GM12878 (cell line): Measurements from ENCODE around the gene SPATA2. TPM values are rescaled to one million over a fixed set of nuclear protein-coding genes. Genes with fewer than 3 reads are reported as not detected.

Source experiments
- ATAC-seq: fragments of 200-7000 bp; cut with Tn5 transposase; 3 replicates; pipeline ENCODE4 v1.9.1; 2020; ENCODE audit warnings: mild to moderate bottlenecking, moderate library complexity
- BruUV-seq: library from RNA; stranded (reverse); fragments of 400-500 nt; replicated peaks from 2 replicates; lab custom pipeline; 2021; lab: Mats Ljungman, UMichigan
- CTCF ChIA-PET: fragments of 300-600 bp; sonication (Branson Sonifier 250); formaldehyde crosslinking; extraction: SDS; loops from one replicate; lab custom pipeline; 2021; ENCODE audit warnings: inconsistent platforms; lab: Yijun Ruan, JAX
- POLR2A ChIA-PET: fragments of 350-600 bp; formaldehyde crosslinking; extraction: SDS; loops from one replicate; lab custom pipeline; 2021; ENCODE audit warnings: inconsistent platforms; lab: Charles Lee
- RAD21 ChIA-PET: fragments of 300-600 bp; sonication (Branson Sonifier 250); formaldehyde crosslinking; loops from one replicate; lab custom pipeline; 2023; ENCODE audit warnings: antibody characterized with exemption; ENCODE audit not compliant: unreplicated experiment; lab: Charles Lee
- SMC1A ChIA-PET: fragments of 300-600 bp; sonication (Branson Sonifier 250); formaldehyde crosslinking; loops from one replicate; lab custom pipeline; 2023; ENCODE audit not compliant: unreplicated experiment, uncharacterized antibody; lab: Charles Lee
- DNase-seq: peaks from one replicate; pipeline ENCODE4 v3.0.0-alpha.2; 2011; ENCODE audit warnings: low read depth, low spot score
- FAIRE-seq: peaks from 3 replicates; lab custom pipeline; 2011; peaks lifted over from hg19 to GRCh38; lab: Jason Lieb, UNC
- H2AFZ ChIP-seq: 2 replicates; pipeline ENCODE4 v1.6.0; 2011; ENCODE audit warnings: low read depth, low read length, control low read depth; ENCODE audit not compliant: control insufficient read depth
- H3K27ac ChIP-seq: 2 replicates; pipeline ENCODE4 v1.5.1; 2011; ENCODE audit warnings: control low read depth; ENCODE audit not compliant: control insufficient read depth, insufficient read depth
- H3K27me3 ChIP-seq, 2 experiments: replicated peaks in 1 of 2; 2 replicates each; pipeline versions ENCODE4 v1.6.0 to v1.6.1; 2011; ENCODE audit warnings: low read length in 1 of 2; ENCODE audit not compliant: control insufficient read depth in 2 of 2, insufficient read depth in 2 of 2
- H3K36me3 ChIP-seq, 2 experiments: 2 replicates each; pipeline ENCODE4 v1.5.1; 2011; ENCODE audit warnings: low read length in 1 of 2; ENCODE audit not compliant: control insufficient read depth in 2 of 2, insufficient read depth in 2 of 2
- H3K4me1 ChIP-seq: 2 replicates; pipeline ENCODE4 v1.6.1; 2011; ENCODE audit warnings: mild to moderate bottlenecking, low read length, moderate library complexity, mixed read lengths; ENCODE audit not compliant: control insufficient read depth, insufficient read depth
- H3K4me2 ChIP-seq: 2 replicates; pipeline ENCODE4 v1.6.0; 2011; ENCODE audit warnings: control low read depth; ENCODE audit not compliant: control insufficient read depth, insufficient read depth
- H3K4me3 ChIP-seq: fragments of 200-600 bp; sonication (generic); 2 replicates; pipeline ENCODE4 v1.5.1; 2016
- H3K79me2 ChIP-seq: 2 replicates; pipeline ENCODE4 v1.6.0; 2011; ENCODE audit warnings: low read length; ENCODE audit not compliant: control insufficient read depth, insufficient read depth
- H3K9ac ChIP-seq: 2 replicates; pipeline ENCODE4 v1.8.0; 2011; ENCODE audit warnings: low read length, control low read depth, mixed read lengths; ENCODE audit not compliant: control insufficient read depth, insufficient read depth
- H3K9me3 ChIP-seq: replicated peaks from 3 replicates; pipeline ENCODE4 v1.5.1; 2011; ENCODE audit warnings: mild to moderate bottlenecking, low read length; ENCODE audit not compliant: control insufficient read depth, insufficient read depth
- H4K20me1 ChIP-seq: 2 replicates; pipeline ENCODE4 v1.6.0; 2011; ENCODE audit not compliant: control insufficient read depth, insufficient read depth
- EGR1 ChIP-seq, 2 experiments: IDR thresholded peaks; 1 replicate in 1 of 2; 2 replicates in 1 of 2; pipeline ENCODE4 v1.6.1; 2011 to 2012; ENCODE audit warnings: low read depth in 2 of 2, low read length in 2 of 2, borderline replicate concordance in 1 of 2, mild to moderate bottlenecking in 1 of 2, moderate library complexity in 1 of 2
- IRF4 ChIP-seq: IDR thresholded peaks from 2 replicates; pipeline ENCODE4 v1.6.1; 2011; ENCODE audit warnings: low read depth, low read length
- MXI1 ChIP-seq: fragments of 150-350 bp; IDR thresholded peaks from 2 replicates; pipeline ENCODE4 v1.6.1; 2011; ENCODE audit warnings: low read depth, mild to moderate bottlenecking, inconsistent platforms, low read length, improper control_type of control experiment
- NFYA ChIP-seq: IDR thresholded peaks from 2 replicates; pipeline ENCODE4 v1.6.1; 2011; ENCODE audit warnings: low read depth, mild to moderate bottlenecking, low read length, improper control_type of control experiment, borderline replicate concordance
- POLR2A ChIP-seq: IDR thresholded peaks from 2 replicates; pipeline ENCODE4 v1.6.1; 2011; ENCODE audit warnings: low read depth, mild to moderate bottlenecking, low read length
- SREBF2 ChIP-seq: IDR thresholded peaks from 2 replicates; pipeline ENCODE4 v1.6.1; 2012; ENCODE audit warnings: mild to moderate bottlenecking, low read length
- TAF1 ChIP-seq: IDR thresholded peaks from 2 replicates; pipeline ENCODE4 v1.6.1; 2011; ENCODE audit warnings: mild to moderate bottlenecking, low read depth, low read length, borderline replicate concordance
- ZNF687 ChIP-seq: fragments of 450-650 bp; IDR thresholded peaks from 2 replicates; pipeline ENCODE4 v1.6.1; 2017; ENCODE audit warnings: mild to moderate bottlenecking, moderate library complexity
- WGBS: methylation state at CpG from one replicate; pipeline ENCODE4 v1.1.6; 2016; ENCODE audit warnings: low lambda C conversion rate; ENCODE audit not compliant: insufficient replicate concordance, insufficient coverage; ENCODE audit errors: missing lambda C conversion rate; 5-methylcytosine and 5-hydroxymethylcytosine counted together
- in situ Hi-C: fragments of 300-500 bp; cut with MboI; formaldehyde crosslinking; loops from 9 replicates; pipeline ENCODE4 v1.14.3; 2018; ENCODE audit warnings: mixed read lengths
- intact Hi-C: fragments of 100-400 bp; cut with micrococcal nuclease; formaldehyde crosslinking; loops from one replicate; pipeline ENCODE4 v1.14.2; 2022; ENCODE audit not compliant: unreplicated experiment
- polyA plus RNA-seq, 11 experiments: library from polyadenylated mRNA; depleted of rRNA in 4 of 11; unstranded in 6 of 11; stranded (reverse) in 5 of 11; fragments of >200 nt; fragmentation: Nextera tagmentation in 4 of 11; fragmentation: Illumina TruSeq in 1 of 11; extraction: Ambion mirVana in 4 of 11; extraction: Trizol in 1 of 11; gene quantifications; 1 replicate in 1 of 11; 2 replicates in 10 of 11; pipeline versions ENCODE4 v1.2.1 to v1.2.3, GENCODE V29; 2011 to 2016; ENCODE audit warnings: inconsistent platforms in 2 of 11, missing spikeins in 2 of 11, low read depth in 1 of 11
- total RNA-seq, 4 experiments: library from RNA; depleted of rRNA in 3 of 4; stranded (reverse); fragments of >200 nt in 3 of 4; fragmentation: Illumina TruSeq in 1 of 4; extraction: Trizol in 1 of 4; gene quantifications; 2 replicates each; pipeline versions ENCODE4 v1.2.1 to v1.2.3, GENCODE V29; 2013 to 2021

The SPATA2 gene
- total and polyA plus RNA-seq, 10 of the 15 experiments (the other 5 are each of a cell fraction or from before 2014, with no cell fraction given), result 0.93 to 11.7 (median 5.6) TPM

DNA sequence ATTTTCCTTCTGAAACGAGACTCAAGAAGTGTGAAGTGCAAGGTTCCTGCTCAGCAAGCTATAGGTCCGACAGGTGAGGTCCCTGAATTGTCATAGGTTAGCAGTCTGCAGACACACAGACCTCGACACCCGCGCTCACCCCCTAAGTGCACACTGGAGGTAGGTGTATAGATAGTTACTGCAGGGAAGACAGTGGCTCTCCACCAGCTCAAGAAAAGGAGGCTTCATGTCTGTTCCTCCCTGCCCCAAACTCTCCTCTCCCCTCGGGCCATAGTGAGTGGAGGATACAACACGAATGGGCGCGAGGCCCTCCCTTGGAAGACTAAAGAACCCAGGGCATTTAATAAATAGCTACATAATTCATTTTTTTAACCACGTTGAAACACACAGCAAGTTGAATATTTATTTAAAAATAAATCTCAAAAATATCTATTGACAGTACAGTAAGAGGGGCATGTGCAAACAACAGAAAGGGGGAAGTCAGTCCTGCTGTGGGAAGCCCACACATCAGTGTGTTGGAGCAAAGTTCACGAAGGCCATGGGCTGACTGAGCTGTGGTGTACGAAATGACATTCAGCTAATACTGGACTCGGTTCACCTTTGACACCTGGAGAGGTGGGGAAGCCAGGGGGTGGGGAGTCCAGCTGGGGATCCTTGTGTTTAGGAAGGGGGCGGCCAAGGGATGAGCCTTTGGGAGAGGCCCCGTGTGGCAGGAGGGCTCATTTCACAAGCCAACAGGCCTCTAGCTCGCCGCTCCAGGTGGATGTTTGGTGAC is 10.7 kb downstream of the SPATA2 start:
- ATAC-seq (no peak), DNase-seq (no peak), FAIRE-seq (no peak)
- ChIA-PET POLR2A (no interaction called here), CTCF (interaction anchor here (0.6 to 1.2 kb wide), 5 partner anchors 12 to 294 kb away, joined by 3 to 4 read pairs (median 3); no protein-coding TSS in a partner anchor), RAD21 (no interaction called here), SMC1A (interaction anchor here (0.6 to 1.6 kb wide), 3 partner anchors 23 to 145 kb away, joined by 3 read pairs; no protein-coding TSS in a partner anchor)
- H4K20me1 ChIP-seq, result no peaks in the 10 kb centered on the region; the same call in 1 of the 2 replicates
- WGBS, result 81% methylated on average over 17 of the region's 17 CpGs
- H3K9me3 ChIP-seq, result no peaks in the 10 kb centered on the region
- no peaks in the 10 kb centered on the region for H3K27me3 ChIP-seq
- H3K9ac ChIP-seq, result no peak overlapping the region
- no peak overlapping the region for H3K4me2 ChIP-seq
- H3K4me1 ChIP-seq, result no peaks in the 10 kb centered on the region
- no peaks in the 10 kb centered on the region; the same call in 1 of the 2 replicates for H3K79me2 ChIP-seq
- H3K27ac ChIP-seq, result no peak overlapping the region
- TF ChIP-seq POLR2A (0 out of 2 replicates have a peak, but pooled peaks have one; percentile 12), SREBF2 (no peak), EGR1 (IDR thresholded peaks at IDR 0.05; ENCODE audit: borderline replicate concordance in 1 of 2, low read depth in 2 of 2, low read length in 2 of 2) (no peak), NFYA (no peak)
- H2AFZ ChIP-seq, result no peak overlapping the region
- in situ Hi-C loops (no loop called here), intact Hi-C loops (no loop called here)
- no TSS peak for BruUV-seq
- H3K4me3 ChIP-seq, result no peak overlapping the region
- H3K36me3 ChIP-seq, result peaks cover 13 to 21% of the 10 kb centered on the region in 2 experiments; a peak in 3 of 4 replicates

GRCh38 chr20:49901588-49901987 is 13.7 kb downstream of the SPATA2 start:
- FAIRE-seq (no peak), ATAC-seq (no peak), DNase-seq (no peak)
- H3K4me3 ChIP-seq, result no peak overlapping the region
- ChIA-PET RAD21 (interaction anchor here (1.2 kb wide), 1 partner anchor 170 kb away, joined by 3 read pairs; no protein-coding TSS in a partner anchor), POLR2A (no interaction called here), CTCF (interaction anchor here (0.8 to 4.7 kb wide), 3 partner anchors 11 to 360 kb away, joined by 3 to 20 read pairs (median 3); no protein-coding TSS in a partner anchor), SMC1A (no interaction called here)
- no peak overlapping the region for H3K4me2 ChIP-seq
- peaks cover 12 to 15% of the 10 kb centered on the region in 2 experiments; a peak in 3 of 4 replicates for H3K36me3 ChIP-seq
- no peaks in the 10 kb centered on the region for H3K79me2 ChIP-seq
- 83% methylated on average over 5 of the region's 5 CpGs for WGBS
- no peaks in the 10 kb centered on the region for H3K27me3 ChIP-seq
- H3K4me1 ChIP-seq, result no peaks in the 10 kb centered on the region
- no peaks in the 10 kb centered on the region; the same call in 1 of the 2 replicates for H4K20me1 ChIP-seq
- intact Hi-C loops (no loop called here), in situ Hi-C loops (no loop called here)
- H3K27ac ChIP-seq, result no peak overlapping the region
- H3K9me3 ChIP-seq, result no peaks in the 10 kb centered on the region
- no peak overlapping the region for H2AFZ ChIP-seq
- H3K9ac ChIP-seq, result no peak overlapping the region
- no TSS peak for BruUV-seq
- no peak for TF ChIP-seq ZNF687
- TF ChIP-seq EGR1 (IDR thresholded peaks at IDR 0.05; ENCODE audit: borderline replicate concordance in 1 of 2, low read depth in 2 of 2, low read length in 2 of 2), result no peak
- TF ChIP-seq MXI1, result no peak
- TF ChIP-seq TAF1, result no peak
- TF ChIP-seq IRF4, result no peak
